Esophagus (tissue), 2 donors: Measurements from ENCODE around the gene MPL. TPM values are rescaled to one million over a fixed set of nuclear protein-coding genes. Genes with fewer than 3 reads are reported as not detected.

Source experiments
- H3K27ac ChIP-seq, 2 donors: one replicate each; pipeline ENCODE4 v1.5.1; 2013; ENCODE audit warnings: low read depth in 2 of 2, mild to moderate bottlenecking in 2 of 2, inconsistent platforms in 1 of 2, low read length in 1 of 2, moderate library complexity in 1 of 2
- H3K27me3 ChIP-seq, 2 donors: one replicate each; pipeline ENCODE4 v1.6.1; 2013; ENCODE audit warnings: low read length in 2 of 2, control low read depth in 1 of 2, mild to moderate bottlenecking in 1 of 2; ENCODE audit not compliant: insufficient read depth in 2 of 2, control insufficient read depth in 1 of 2
- H3K36me3 ChIP-seq, 2 donors: one replicate each; pipeline ENCODE4 v1.6.1; 2013; ENCODE audit warnings: low read length in 1 of 2; ENCODE audit not compliant: control insufficient read depth in 2 of 2, insufficient read depth in 2 of 2
- H3K4me1 ChIP-seq, 2 donors: one replicate each; pipeline ENCODE4 v1.6.1; 2013; ENCODE audit warnings: low read length in 1 of 2; ENCODE audit not compliant: control insufficient read depth in 2 of 2, insufficient read depth in 2 of 2
- H3K4me3 ChIP-seq, 2 donors: one replicate each; pipeline ENCODE4 v1.5.1; 2013; ENCODE audit warnings: low read length in 2 of 2, mild to moderate bottlenecking in 2 of 2, low read depth in 1 of 2, moderate library complexity in 1 of 2
- H3K9me3 ChIP-seq, 2 donors: one replicate each; pipeline ENCODE4 v1.6.1; 2013; ENCODE audit warnings: mild to moderate bottlenecking in 2 of 2, low read depth in 1 of 2, low read length in 1 of 2, moderate library complexity in 1 of 2; ENCODE audit not compliant: control insufficient read depth in 2 of 2, insufficient read depth in 1 of 2
- WGBS, 2 donors: extraction: QIAGEN DNeasy Blood & Tissue Kit; methylation state at CpG; one replicate each; pipeline ENCODE4 v1.1.7; 2013; 5-methylcytosine and 5-hydroxymethylcytosine counted together
- polyA plus RNA-seq, 2 donors: library from polyadenylated mRNA; stranded (reverse); fragments of 200-250 nt; gene quantifications; one replicate each; pipeline ENCODE4 v1.2.3, GENCODE V29; 2013
- donor health status: healthy with polysubstance abuse.
- donor health status: Bipolar disorder and iron deficiency.

MPL gene
- polyA plus RNA-seq, 2 donors, result 0.06 TPM; not detected in 1

DNA sequence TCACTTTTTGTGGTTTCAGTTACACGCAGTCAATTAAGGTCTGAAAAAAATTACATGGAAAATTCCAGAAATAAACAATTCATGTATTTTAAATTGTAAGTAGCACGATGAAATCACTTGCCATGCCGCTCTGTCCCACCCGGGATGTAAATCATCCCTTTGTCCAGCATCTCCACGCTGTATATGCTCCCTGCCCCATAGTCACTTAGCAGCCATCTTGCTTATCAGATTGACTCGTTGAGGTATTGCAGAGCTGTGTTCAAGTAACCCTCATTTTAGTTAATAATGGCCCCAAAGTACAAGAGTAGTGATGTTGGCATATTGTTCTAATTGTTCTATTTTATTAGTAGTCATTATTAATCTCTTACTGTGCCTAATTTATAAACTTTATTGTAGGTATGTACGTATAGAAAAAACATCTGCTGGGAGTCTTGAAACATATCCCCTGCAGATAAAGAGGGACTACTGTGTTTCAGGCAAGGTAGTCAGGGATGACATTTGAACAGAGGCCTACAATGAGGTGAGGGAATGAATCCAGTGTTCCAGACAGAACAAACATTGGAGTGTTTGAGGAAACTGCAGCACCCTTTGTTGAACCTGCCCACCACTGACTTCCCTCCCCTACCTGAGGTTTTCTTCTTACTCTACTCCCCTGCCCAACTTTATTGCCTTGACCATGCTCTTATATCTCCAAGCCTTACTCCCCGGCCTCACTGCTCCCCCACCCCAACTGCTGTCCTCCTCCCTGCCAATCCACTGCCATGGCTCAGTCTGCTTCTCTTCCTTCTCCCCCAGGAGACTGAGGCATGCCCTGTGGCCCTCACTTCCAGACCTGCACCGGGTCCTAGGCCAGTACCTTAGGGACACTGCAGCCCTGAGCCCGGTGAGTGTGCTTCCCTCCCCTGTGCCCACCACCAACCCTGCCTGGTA, 14.1 kb downstream of the MPL start:
- Histone ChIP-seq H3K27ac (no peak overlapping the region), H3K4me1 (peaks cover 0 to 5% of the 10 kb centered on the region in 2 donors), H3K27me3 (no peaks in the 10 kb centered on the region), H3K4me3 (no peak overlapping the region), H3K36me3 (no peaks in the 10 kb centered on the region), H3K9me3 (no peaks in the 10 kb centered on the region)
- WGBS, 2 donors, result 89 to 90% methylated on average over 10 of the region's 10 CpGs

DNA sequence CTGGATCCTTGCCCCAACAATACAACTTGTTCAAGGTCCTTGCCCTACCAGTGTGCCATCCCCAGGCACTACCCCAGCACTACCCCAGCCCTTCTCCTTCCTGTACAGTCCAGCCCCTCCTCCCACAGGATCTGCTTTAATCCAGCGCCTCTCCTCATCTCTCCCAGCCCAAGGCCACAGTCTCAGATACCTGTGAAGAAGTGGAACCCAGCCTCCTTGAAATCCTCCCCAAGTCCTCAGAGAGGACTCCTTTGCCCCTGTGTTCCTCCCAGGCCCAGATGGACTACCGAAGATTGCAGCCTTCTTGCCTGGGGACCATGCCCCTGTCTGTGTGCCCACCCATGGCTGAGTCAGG, 14.7 kb downstream of the MPL start:
- no peak overlapping the region for H3K4me3 ChIP-seq
- 94 to 96% methylated on average over 2 of the region's 2 CpGs for WGBS, 2 donors

GRCh38 chr1:43352881-43353280, 15.3 kb downstream of the MPL start:
- Histone ChIP-seq H3K27me3 (no peaks in the 10 kb centered on the region), H3K9me3 (no peaks in the 10 kb centered on the region), H3K4me3 (no peak overlapping the region), H3K36me3 (no peaks in the 10 kb centered on the region), H3K27ac (no peak overlapping the region), H3K4me1 (peaks cover 0 to 5% of the 10 kb centered on the region in 2 donors)
- WGBS, 2 donors, result 64 to 69% methylated on average over 3 of the region's 3 CpGs

More for the DNA sequence above, 14.7 kb downstream of the MPL start:
- Histone ChIP-seq H3K36me3 (no peaks in the 10 kb centered on the region), H3K27me3 (no peaks in the 10 kb centered on the region), H3K4me1 (peaks cover 0 to 5% of the 10 kb centered on the region in 2 donors), H3K27ac (no peak overlapping the region), H3K9me3 (no peaks in the 10 kb centered on the region)

GRCh38 chr1:43354471-43354870, 16.9 kb downstream of the MPL start:
- Histone ChIP-seq H3K9me3 (no peaks in the 10 kb centered on the region), H3K4me3 (no peak overlapping the region), H3K27ac (no peak overlapping the region), H3K27me3 (no peaks in the 10 kb centered on the region), H3K36me3 (no peaks in the 10 kb centered on the region), H3K4me1 (peaks cover 0 to 6% of the 10 kb centered on the region in 2 donors)
- WGBS, 2 donors, result 86 to 87% methylated on average over 2 of the region's 2 CpGs

- Histone ChIP-seq H3K4me3 (no peak overlapping the region), H3K9me3 (no peaks in the 10 kb centered on the region), H3K4me1 (peaks cover 0 to 4% of the 10 kb centered on the region in 2 donors), H3K27me3 (no peaks in the 10 kb centered on the region), H3K36me3 (no peaks in the 10 kb centered on the region), H3K27ac (no peak overlapping the region)
- WGBS, 2 donors, result 94% methylated on average over 2 of the region's 2 CpGs
Measured at GRCh38 chr1:43354936-43355335, 17.3 kb downstream of the MPL start.

- 80 to 86% methylated on average over 4 of the region's 4 CpGs for WGBS, 2 donors
- Histone ChIP-seq H3K4me3 (no peak overlapping the region), H3K9me3 (no peaks in the 10 kb centered on the region), H3K27ac (no peak overlapping the region), H3K27me3 (no peaks in the 10 kb centered on the region), H3K36me3 (peaks cover 0 to 8% of the 10 kb centered on the region in 2 donors), H3K4me1 (peaks cover 0 to 9% of the 10 kb centered on the region in 2 donors)
Measured at GRCh38 chr1:43357251-43357650, 19.6 kb downstream of the MPL start.

GRCh38 chr1:43358121-43358745, 20.6 kb downstream of the MPL start:
- peak overlapping the region; percentile 85 to 97 for H3K27ac ChIP-seq
- peaks cover 5 to 11% of the 10 kb centered on the region in 2 donors for H3K36me3 ChIP-seq
- WGBS, 2 donors, result 1% methylated on average over 27 to 33 of the region's 33 CpGs
- no peaks in the 10 kb centered on the region for H3K27me3 ChIP-seq
- H3K4me1 ChIP-seq, result peaks cover 2 to 9% of the 10 kb centered on the region in 2 donors
- H3K4me3 ChIP-seq, result peak overlapping the region; percentile 45 to 62
- no peaks in the 10 kb centered on the region for H3K9me3 ChIP-seq

- Histone ChIP-seq H3K36me3 (peaks cover 9 to 16% of the 10 kb centered on the region in 2 donors), H3K27me3 (no peaks in the 10 kb centered on the region), H3K27ac (peak within 1 kb of the TSS; percentile 85 to 97), H3K4me3 (peak within 1 kb of the TSS; percentile 45 to 62), H3K4me1 (peaks cover 2 to 9% of the 10 kb centered on the region in 2 donors), H3K9me3 (no peaks in the 10 kb centered on the region)
- WGBS, 2 donors, result 3 to 4% methylated on average over 55 to 59 of the region's 59 CpGs
Measured at GRCh38 chr1:43358746-43359693, 21.4 kb downstream of the MPL start, which contains the start of gene CDC20. Gene CDC20, plus strand, starts transcription at chr1:43358981. Its CDS starts 235 bp downstream, at chr1:43359216.

GRCh38 chr1:43359696-43360095, 22.1 kb downstream of the MPL start:
- Histone ChIP-seq H3K9me3 (no peaks in the 10 kb centered on the region), H3K27me3 (no peaks in the 10 kb centered on the region), H3K36me3 (peaks cover 16 to 23% of the 10 kb centered on the region in 2 donors), H3K27ac (peak overlapping the region in 1 of 2 donors; percentile 44), H3K4me1 (peaks cover 2 to 14% of the 10 kb centered on the region in 2 donors), H3K4me3 (peak overlapping the region; percentile 45 to 62)
- 29 to 38% methylated on average over 11 of the region's 11 CpGs for WGBS, 2 donors
